ENCODE results near the gene TRIM66.

GRCh38 chr11:8587915-8588314 is 94.5 kb downstream of the TRIM66 start:
- TF ChIP-seq MAFK (IDR thresholded peaks at IDR 0.05; ENCODE audit: partially characterized antibody) (no peak), CTCF (IDR thresholded peaks at IDR 0.05) (no peak), ZNF302 (CRISPR knock-in tag; IDR thresholded peaks at IDR 0.05) (no peak), RFX5 (IDR thresholded peaks at IDR 0.05) (no peak), HOXB5 (CRISPR knock-in tag; IDR thresholded peaks at IDR 0.05) (no peak)
